Measurements from ENCODE around the gene PTPRJ. TPM values are rescaled to one million over a fixed set of nuclear protein-coding genes. Genes with fewer than 3 reads are reported as not detected.

The PTPRJ gene
- polyA plus RNA-seq, 3 donors: 10.0 to 36.4 (median 14.6) TPM

DNA sequence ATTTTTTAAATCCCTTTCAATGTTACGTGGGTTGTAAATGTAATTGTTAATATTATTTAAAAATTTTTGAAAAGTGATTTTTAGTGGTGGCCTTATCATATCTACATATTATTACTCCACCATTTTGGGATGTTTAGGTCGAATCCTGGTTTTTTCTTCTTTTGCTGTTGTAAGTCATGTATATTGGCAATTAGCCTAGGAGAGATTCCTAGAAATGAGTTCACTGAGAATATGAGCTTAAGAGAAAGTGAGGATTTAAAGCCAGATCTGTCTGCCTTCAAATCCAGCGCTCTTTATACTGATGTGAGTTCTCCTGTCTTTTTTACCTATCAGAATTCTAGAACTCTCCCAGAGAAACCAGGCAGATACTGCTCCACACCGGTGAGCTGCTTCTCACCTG lies 56.1 kb downstream of the PTPRJ start:
- H3K4me2 ChIP-seq (replicated peaks; ENCODE audit: extremely low read depth, low read length, poor library complexity, severe bottlenecking): no peak overlapping the region
- no CpG with 5 or more reads among the region's 4 CpGs for WGBS (ENCODE audit: insufficient coverage)
- H3K27ac ChIP-seq (ENCODE audit: low read depth in 1 of 2, low read length in 2 of 2): no peak overlapping the region
- Mint-ChIP-seq H3K27me3 (ENCODE audit: low read depth in 3 of 3) (peaks cover 0 to 3% (median 0%) of the 10 kb centered on the region in 3 donors), H3K4me3 (no peak overlapping the region), H3K27ac (peak overlapping the region in 1 of 7 donors; percentile 58), H3K9me3 (no peaks in the 10 kb centered on the region), H3K36me3 (peaks cover 30 to 51% of the 10 kb centered on the region in 2 donors), H3K4me1 (peaks cover 78% of the 10 kb centered on the region)
- H2AFZ ChIP-seq (ENCODE audit: insufficient read depth, low read depth, low read length, poor library complexity, severe bottlenecking): no peak overlapping the region
- peaks cover 56 to 74% of the 10 kb centered on the region in 2 donors for H3K4me1 ChIP-seq (ENCODE audit: control insufficient read depth in 1 of 2, insufficient read depth in 2 of 2, low read length in 2 of 2)
- peaks cover 95% of the 10 kb centered on the region for H4K20me1 ChIP-seq (ENCODE audit: insufficient read depth, low read length)
- no peaks in the 10 kb centered on the region for H3K27me3 ChIP-seq (ENCODE audit: control insufficient read depth in 2 of 2, insufficient read depth in 2 of 2, low read length in 2 of 2)
- TF ChIP-seq, protein P1, sequence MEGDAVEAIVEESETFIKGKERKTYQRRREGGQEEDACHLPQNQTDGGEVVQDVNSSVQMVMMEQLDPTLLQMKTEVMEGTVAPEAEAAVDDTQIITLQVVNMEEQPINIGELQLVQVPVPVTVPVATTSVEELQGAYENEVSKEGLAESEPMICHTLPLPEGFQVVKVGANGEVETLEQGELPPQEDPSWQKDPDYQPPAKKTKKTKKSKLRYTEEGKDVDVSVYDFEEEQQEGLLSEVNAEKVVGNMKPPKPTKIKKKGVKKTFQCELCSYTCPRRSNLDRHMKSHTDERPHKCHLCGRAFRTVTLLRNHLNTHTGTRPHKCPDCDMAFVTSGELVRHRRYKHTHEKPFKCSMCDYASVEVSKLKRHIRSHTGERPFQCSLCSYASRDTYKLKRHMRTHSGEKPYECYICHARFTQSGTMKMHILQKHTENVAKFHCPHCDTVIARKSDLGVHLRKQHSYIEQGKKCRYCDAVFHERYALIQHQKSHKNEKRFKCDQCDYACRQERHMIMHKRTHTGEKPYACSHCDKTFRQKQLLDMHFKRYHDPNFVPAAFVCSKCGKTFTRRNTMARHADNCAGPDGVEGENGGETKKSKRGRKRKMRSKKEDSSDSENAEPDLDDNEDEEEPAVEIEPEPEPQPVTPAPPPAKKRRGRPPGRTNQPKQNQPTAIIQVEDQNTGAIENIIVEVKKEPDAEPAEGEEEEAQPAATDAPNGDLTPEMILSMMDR (IDR thresholded peaks at IDR 0.05): no peak
- no peaks in the 10 kb centered on the region for H3K9me3 ChIP-seq (replicated peaks in 1 of 2; ENCODE audit: control insufficient read depth in 1 of 2, insufficient read depth in 1 of 2, low read length in 2 of 2)
- peaks cover 93% of the 10 kb centered on the region for H3K79me2 ChIP-seq (ENCODE audit: insufficient read depth, low read length)
- intact Hi-C loops (cut with micrococcal nuclease): no loop called here
- H3K4me3 ChIP-seq (replicated peaks in 1 of 3; ENCODE audit: low read depth in 2 of 3, low read length in 3 of 3): no peak overlapping the region
- peaks cover 0 to 15% of the 10 kb centered on the region in 2 donors for H3K36me3 ChIP-seq (replicated peaks in 1 of 2; ENCODE audit: control insufficient read depth in 1 of 2, insufficient read depth in 2 of 2, low read length in 2 of 2)
- DNase-seq: no peak
- no peak overlapping the region for H3K9ac ChIP-seq (ENCODE audit: insufficient read depth, low read length, poor library complexity, severe bottlenecking)

DNA sequence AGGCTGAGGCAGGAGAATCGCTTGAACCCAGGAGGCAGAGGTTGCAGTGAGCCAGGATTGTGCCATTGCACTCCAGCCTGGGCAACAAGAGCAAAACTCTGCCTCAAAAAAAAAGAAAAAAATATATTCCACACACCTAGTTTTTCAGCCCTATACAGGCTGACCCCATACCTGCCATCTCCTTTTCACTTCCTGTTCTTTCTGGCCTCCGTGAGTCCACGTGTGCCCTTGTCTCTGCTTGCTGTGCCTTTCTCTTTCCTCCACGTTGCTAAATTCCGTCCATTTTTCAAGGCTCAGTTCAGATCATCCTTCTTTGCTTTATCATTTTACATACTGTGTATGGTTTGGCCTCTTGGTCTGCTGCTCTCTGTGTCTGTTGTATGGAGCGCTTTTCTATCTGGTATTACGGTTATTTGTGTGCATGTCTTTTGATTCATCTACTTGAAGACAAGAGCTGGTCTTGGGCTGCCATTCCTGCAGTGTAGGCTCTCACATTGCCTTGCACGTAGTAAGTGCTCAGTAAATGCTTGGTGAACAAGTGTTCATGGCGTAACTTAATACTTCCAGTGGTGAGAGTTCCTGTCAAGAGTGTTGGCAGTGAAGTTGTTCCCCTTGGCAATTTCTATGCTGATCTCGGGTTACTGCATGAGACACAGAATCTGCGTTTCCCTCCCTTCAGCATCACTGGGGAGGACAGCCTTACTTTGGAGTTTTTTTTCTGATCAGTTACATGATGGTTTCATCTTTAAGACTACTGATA lies 57.5 kb downstream of the PTPRJ start:
- Mint-ChIP-seq H3K27ac (peak overlapping the region in 2 of 7 donors; percentile 0 to 61), H3K9me3 (no peaks in the 10 kb centered on the region), H3K4me3 (no peak overlapping the region), H3K4me1 (peaks cover 74% of the 10 kb centered on the region), H3K36me3 (peaks cover 27 to 56% of the 10 kb centered on the region in 2 donors), H3K27me3 (ENCODE audit: low read depth in 3 of 3) (peaks cover 0 to 1% (median 0%) of the 10 kb centered on the region in 3 donors)
- H3K36me3 ChIP-seq (replicated peaks in 1 of 2; ENCODE audit: control insufficient read depth in 1 of 2, insufficient read depth in 2 of 2, low read length in 2 of 2): peaks cover 0 to 15% of the 10 kb centered on the region in 2 donors
- no peak overlapping the region for H3K27ac ChIP-seq (ENCODE audit: low read depth in 1 of 2, low read length in 2 of 2)
- 86% methylated on average over 5 of the region's 11 CpGs for WGBS (ENCODE audit: insufficient coverage)
- H3K9me3 ChIP-seq (replicated peaks in 1 of 2; ENCODE audit: control insufficient read depth in 1 of 2, insufficient read depth in 1 of 2, low read length in 2 of 2): no peaks in the 10 kb centered on the region
- H4K20me1 ChIP-seq (ENCODE audit: insufficient read depth, low read length): peaks cover 100% of the 10 kb centered on the region
- intact Hi-C loops (cut with micrococcal nuclease): no loop called here
- peaks cover 100% of the 10 kb centered on the region for H3K79me2 ChIP-seq (ENCODE audit: insufficient read depth, low read length)
- peaks cover 51 to 68% of the 10 kb centered on the region in 2 donors for H3K4me1 ChIP-seq (ENCODE audit: control insufficient read depth in 1 of 2, insufficient read depth in 2 of 2, low read length in 2 of 2)
- H2AFZ ChIP-seq (ENCODE audit: insufficient read depth, low read depth, low read length, poor library complexity, severe bottlenecking): no peak overlapping the region
- no peak overlapping the region for H3K9ac ChIP-seq (ENCODE audit: insufficient read depth, low read length, poor library complexity, severe bottlenecking)
- DNase-seq: no peak
- H3K4me2 ChIP-seq (replicated peaks; ENCODE audit: extremely low read depth, low read length, poor library complexity, severe bottlenecking): no peak overlapping the region
- no peaks in the 10 kb centered on the region for H3K27me3 ChIP-seq (ENCODE audit: control insufficient read depth in 2 of 2, insufficient read depth in 2 of 2, low read length in 2 of 2)
- no peak overlapping the region for H3K4me3 ChIP-seq (replicated peaks in 1 of 3; ENCODE audit: low read depth in 2 of 3, low read length in 3 of 3)
- TF ChIP-seq, protein P1 (IDR thresholded peaks at IDR 0.05): no peak
